ENCODE data around the gene CCL7.

The CCL7 gene

DNA sequence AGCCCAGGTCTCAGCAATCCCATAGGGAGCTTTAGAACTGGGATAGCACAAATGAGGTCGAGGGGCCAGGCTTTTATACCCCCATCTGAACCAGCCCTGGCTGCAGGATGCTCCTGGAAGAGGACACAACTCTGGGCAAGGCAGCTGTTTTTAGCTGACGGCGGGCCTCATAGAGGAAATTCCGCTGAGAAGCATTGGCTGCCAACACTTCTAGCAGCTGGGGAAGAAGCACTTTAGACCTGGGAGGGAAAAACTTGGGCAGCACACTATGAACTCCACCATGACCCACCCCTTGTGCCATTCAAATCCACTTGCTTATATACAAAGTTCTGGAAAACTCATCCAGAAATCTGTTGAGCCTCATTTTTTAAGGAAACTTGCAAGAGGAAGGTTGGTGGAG lies 20.6 kb downstream of the CCL7 start:
- TF ChIP-seq, protein P1, sequence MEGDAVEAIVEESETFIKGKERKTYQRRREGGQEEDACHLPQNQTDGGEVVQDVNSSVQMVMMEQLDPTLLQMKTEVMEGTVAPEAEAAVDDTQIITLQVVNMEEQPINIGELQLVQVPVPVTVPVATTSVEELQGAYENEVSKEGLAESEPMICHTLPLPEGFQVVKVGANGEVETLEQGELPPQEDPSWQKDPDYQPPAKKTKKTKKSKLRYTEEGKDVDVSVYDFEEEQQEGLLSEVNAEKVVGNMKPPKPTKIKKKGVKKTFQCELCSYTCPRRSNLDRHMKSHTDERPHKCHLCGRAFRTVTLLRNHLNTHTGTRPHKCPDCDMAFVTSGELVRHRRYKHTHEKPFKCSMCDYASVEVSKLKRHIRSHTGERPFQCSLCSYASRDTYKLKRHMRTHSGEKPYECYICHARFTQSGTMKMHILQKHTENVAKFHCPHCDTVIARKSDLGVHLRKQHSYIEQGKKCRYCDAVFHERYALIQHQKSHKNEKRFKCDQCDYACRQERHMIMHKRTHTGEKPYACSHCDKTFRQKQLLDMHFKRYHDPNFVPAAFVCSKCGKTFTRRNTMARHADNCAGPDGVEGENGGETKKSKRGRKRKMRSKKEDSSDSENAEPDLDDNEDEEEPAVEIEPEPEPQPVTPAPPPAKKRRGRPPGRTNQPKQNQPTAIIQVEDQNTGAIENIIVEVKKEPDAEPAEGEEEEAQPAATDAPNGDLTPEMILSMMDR (IDR thresholded peaks at IDR 0.05) = no peak

DNA sequence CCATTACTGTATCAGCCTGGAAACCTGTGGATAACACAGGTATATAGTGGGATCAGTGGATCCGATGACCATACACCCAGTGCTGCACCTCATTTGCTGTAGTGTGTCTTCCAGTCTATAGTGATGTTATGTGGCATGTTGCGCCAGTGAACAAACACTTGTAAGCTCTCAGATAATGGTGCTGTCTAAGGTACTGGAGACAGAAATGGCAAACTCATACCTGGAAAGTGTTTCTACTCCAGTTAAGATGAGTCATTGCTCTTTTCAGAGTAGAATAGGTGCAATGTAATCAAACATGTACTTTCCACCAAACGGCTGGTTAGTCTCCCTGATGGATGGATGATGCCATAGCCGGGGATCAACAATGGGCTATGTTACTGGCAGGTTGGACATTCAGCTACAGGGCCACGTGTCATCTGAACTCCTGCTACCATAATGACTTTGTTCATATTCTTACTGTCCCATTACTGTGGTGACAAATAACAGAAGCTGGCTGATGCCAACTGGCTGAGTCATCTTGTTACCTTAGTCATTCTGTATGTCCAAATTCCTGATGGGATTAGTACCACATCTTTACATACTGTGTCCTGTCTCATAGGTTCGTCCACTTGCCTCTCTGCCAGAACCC lies 21.8 kb downstream of the CCL7 start:
- TF ChIP-seq, protein P1 (IDR thresholded peaks at IDR 0.05) = no peak

GRCh38 chr17:34299027-34299426 lies 29.0 kb downstream of the CCL7 start:
- TF ChIP-seq, protein P1 (IDR thresholded peaks at IDR 0.05) = no peak

- TF ChIP-seq, protein P1 (IDR thresholded peaks at IDR 0.05) = no peak
These were observed 30.0 kb downstream of the CCL7 start for GRCh38 chr17:34299956-34300577.

DNA sequence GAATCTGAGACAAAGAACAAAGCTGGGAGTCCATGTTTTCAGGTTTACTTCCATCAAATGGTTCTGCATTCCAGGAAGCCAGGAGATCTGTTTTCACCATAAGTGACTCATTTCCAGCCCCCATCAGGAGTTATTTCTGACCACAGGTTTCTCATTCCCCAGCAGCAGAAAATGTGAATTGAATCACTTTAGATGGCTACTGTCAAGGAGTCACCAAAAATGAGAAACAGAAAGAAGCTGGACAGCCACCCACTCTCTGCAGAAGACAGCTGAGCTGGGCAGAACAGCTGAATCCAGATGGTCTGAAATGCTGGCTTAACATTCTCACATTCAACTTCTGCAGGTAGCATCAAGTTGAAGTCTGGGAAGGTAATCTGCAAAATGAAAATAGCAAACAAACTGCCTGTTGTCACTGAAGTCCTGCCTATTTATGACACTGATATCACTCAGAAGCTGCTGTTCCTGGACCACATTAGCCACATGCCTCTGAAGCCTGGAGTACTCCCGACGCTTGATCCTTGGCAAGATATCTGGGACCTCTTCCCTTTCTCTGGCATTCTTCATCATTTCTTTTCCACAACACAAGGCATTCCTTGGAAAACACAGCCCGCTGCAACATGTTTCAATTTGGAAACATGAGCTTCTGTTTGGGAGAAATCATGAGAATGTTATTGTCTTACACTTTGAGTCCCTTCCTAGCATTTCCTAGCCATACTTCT lies 30.8 kb downstream of the CCL7 start:
- TF ChIP-seq, protein P1 (IDR thresholded peaks at IDR 0.05) = no peak

DNA sequence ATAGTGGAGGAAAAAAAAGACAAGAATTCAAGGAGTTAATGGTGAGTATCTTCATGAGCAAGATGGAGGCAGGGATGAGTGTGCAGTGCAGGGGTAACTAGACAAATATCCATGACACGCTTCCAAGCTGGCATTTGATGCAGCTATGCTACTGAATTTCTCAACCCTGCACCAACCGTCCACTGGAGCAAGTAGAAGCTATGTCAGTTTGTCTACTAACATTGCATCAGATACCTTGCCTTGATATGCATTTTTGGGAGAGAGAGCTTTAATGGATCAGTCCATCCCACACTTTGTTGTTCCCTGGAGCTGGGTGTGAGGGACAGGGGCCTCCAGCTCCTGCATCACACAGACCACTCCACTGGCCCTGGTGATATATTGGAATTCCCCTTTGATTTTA lies 32.0 kb downstream of the CCL7 start:
- TF ChIP-seq, protein P1 (IDR thresholded peaks at IDR 0.05) = no peak

- TF ChIP-seq, protein P1 (IDR thresholded peaks at IDR 0.05) = no peak
These were observed 32.6 kb downstream of the CCL7 start for GRCh38 chr17:34302636-34303035.

All from LNCAP (cell line).